Right renal cortex interstitium (tissue), 3 donors: Measurements from ENCODE around the gene DIAPH3. TPM values are rescaled to one million over a fixed set of nuclear protein-coding genes. Genes with fewer than 3 reads are reported as not detected.

ENCODE experiments used
- DNase-seq, 3 donors: peaks; one replicate each; pipeline ENCODE4 v3.0.0-alpha.2; 2013; ENCODE audit warnings: low read depth in 3 of 3, low spot score in 2 of 3
- polyA plus RNA-seq, 3 donors: library from polyadenylated mRNA; unstranded; fragments of 120-200 nt; gene quantifications; one replicate each; pipeline ENCODE4 v1.2.1, GENCODE V29; 2013; ENCODE audit not compliant: insufficient read length in 3 of 3

The DIAPH3 gene
- polyA plus RNA-seq, 3 donors: 12.8 to 14.5 (median 14.0) TPM

DNA sequence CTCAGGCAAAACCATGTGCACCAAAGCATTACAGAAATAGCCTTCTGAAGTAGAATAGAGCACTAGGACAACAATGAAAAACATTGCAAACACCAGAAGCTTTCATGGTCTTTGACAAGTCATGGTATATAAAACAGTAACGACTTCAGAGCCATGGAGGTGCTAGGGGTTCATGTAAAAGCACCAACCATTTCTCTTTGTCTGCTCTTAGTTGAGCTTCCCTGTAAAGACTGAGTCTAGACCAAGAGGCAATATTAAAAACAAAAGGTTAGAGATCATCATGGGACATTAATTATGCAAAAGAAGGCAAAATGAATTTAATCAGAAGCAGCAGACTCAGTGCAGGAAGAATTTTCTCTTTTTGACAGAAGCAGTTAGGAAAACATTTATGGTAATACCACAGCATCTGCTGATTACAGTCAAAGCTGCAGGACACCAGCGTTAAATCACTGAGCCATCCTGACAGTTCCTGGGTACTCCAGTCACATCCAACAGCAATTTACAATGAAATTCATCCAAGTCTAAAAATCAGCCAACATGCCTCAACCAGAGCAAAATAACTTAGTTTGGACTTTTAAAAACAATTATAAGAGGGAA, 476.8 kb downstream of the DIAPH3 start:
- DNase-seq: no peak

- no peak for DNase-seq
Measured at GRCh38 chr13:59684105-59684504, 479.6 kb downstream of the DIAPH3 start.

DNA sequence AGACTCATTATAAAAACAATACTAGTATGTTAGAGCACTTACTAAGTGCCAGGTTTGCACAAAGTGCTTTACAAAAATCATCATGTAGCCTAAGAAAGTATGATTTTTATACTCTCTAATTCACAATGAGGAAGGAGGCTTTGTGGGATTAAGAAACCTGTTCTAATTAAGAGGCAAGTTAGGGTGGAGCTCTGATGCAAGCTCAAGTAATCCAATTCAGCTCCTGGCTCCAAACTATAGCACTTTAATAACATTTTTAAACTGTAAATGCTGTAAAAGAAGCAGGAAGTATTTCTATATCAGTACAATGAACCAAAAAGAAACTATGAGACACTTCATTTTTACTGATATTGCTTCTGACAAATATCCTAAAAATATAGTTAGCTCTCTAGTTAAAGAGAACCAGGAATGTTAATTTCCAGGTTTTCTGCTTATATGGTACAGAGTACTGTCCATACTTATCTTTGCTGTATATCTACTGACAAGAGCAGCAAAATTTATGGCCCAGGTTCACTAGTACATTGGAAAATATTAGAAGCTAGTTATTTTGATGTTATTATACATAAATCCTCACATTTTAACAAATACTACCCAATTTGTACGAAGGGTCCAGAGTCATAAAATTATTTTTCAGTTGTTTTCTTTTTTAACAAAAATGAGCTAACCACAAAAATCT, 482.0 kb downstream of the DIAPH3 start:
- no peak for DNase-seq

- DNase-seq: no peak
Measured at GRCh38 chr13:59680429-59681024, 483.2 kb downstream of the DIAPH3 start.

DNA sequence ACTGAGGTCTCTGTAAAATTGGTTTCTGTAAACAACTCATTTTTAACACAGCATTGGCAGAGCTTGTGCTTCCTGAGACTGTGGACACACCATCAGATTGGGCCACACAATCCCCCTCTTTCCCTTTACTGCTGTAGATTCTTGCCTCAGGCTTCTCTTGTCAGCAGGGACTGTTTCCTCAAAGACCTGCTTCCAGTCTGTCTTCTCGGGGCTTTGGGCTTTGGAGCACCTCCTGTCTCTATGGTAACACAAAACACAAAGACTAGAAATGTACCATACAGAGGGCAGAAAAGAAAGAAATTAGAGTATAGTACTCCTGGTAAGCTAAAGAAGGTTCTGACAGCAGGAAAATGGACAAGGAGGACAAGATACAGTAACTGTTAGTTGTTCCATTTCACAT, 484.5 kb downstream of the DIAPH3 start:
- no peak for DNase-seq

DNA sequence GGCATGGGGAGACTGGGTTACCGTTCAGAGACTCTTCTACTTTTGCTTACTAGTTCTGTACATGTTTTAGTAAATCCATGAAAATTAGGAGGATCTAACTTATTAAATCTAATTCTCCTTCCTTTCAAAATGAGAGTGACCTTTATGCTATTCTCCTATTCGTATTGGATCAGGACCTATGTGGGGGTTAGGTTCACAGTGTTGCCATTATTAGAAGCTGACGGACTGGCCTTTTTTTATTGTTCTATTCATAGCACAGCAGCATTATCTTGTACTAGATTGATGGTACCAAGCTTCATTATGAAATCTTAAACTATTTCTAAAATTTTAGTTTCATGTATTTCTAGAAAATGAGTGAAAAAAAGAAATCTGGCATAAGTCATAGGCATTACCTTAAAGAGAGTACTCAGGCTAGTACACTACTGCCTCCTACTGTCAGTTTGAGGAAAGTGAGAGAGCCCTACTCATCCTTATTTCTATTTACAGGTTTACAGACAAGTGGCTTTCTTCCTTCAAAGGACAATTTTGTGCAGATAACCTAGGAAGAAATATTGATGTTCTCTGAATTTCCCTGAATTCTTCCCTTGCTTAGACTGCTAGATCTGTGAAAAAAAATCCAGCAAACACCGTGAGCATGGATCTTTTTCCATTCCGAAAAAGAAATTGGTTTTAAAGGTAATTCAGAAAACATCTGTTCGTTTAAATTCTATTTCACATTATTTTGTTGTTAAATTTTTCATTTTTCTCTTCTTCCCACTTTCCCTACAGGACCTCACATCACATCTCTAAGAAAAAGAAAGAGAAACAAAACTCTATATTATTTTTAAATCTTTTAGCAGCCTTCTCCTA, 485.5 kb downstream of the DIAPH3 start:
- DNase-seq: no peak

DNA sequence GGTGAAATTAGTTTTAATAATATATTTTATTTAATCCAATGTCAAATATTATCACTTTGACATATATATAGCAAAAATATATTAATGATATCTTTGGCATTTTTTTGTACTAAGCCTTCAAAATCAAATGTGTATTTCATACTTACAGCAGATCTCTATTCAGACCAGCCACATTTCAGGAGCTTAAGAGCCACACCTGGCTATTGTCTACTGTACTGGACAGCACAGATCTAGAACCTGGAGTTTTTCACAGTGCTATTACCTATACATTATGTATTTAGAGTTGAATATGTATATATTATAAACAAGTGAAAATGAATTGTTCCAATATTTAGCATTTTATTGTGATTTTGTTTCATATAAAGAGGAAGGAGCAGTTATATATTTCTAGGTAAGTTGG, 486.3 kb downstream of the DIAPH3 start:
- no peak for DNase-seq

DNA sequence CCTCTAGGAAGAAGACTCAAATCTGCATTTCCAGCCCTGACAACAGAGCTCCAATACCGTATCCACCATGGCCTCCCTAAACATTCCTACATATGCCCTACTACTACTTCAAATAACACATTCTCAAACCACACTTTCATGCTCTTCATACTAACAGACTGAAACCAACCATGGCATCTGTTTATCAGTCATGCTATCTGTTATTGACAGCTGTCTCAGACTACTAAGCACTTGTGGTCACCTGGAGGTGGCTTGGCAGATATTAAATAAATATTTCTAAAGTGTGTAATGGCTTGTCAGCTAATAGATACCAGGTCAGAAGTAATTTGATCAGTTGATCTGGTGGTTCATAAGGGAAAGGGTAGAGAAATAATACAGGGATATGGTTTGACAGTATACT, 489.1 kb downstream of the DIAPH3 start:
- no peak for DNase-seq

DNA sequence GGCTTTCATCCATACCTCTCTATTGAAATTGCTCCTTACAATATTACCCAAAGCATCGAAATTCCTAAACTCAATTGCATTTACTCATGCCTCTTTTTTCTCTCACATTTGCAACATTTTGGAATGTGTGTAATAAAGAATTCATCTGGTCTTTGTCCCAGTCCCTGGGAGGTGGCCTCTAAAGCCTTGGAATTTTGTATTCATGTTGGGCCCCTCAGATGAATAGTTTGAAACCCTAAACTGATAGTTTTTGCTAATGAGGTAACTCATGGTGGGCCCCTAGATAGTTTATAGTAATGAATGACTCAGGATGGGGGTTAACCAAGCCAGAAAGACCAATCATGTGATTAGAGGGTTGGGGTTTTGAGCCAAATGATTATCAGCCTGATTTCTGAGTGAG, 490.4 kb downstream of the DIAPH3 start:
- DNase-seq: no peak

DNA sequence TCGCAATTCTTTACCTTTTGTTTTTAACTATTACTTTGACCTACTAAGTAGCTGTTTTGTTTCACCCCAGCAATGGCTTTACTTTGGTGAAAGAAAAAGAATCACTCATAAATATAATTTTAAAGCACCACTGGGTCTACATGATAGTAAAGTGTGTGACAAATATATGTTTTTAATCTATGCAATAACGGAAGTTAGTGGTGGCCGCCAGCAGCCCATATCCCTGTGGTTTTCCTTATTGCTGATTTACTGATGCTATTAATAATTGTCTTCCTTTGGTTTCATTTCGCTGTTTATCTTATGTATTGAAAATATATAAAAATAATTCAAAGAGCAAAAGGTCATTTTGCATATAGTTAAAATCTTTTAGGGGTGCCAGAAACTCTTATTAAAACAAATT, 491.3 kb downstream of the DIAPH3 start:
- no peak for DNase-seq

DNA sequence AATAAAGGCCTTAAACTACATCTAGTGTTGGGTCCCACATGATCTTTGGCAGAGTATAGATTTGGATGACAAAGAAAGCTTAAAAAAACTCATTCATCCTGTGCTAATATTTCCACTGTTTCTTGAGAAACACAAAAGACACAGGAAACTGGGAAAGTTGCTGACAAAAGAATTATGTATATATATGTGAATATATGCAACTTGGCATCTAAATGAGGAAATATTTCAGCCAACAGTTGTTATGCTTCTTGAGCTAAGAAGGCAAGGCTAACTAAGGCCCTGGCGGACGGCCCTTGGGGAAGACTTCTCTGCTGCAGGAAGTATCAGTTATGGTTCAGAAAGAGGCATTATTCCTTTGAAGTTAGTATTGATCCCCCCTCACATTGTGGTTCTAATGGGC, 491.8 kb downstream of the DIAPH3 start:
- no peak for DNase-seq

GRCh38 chr13:59666504-59666903, 497.2 kb downstream of the DIAPH3 start:
- no peak for DNase-seq

DNA sequence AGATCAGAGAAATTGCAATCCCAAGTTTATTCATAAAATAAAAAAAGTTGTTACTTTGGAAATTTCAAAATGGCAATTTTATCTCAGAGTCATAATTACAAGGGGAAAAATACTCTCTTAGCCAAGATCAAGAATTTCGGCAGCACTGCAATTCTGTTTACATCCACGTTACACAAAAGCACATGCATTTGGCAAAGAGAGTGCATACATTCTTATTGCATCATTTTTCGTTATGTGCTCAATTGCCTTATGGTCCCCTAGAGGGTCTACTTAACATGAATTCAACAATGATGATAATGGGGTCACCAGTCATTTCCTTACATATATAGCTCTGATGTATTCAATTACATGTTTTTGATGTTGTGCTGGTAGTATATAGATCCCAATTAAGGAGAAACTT, 498.0 kb downstream of the DIAPH3 start:
- no peak for DNase-seq

DNA sequence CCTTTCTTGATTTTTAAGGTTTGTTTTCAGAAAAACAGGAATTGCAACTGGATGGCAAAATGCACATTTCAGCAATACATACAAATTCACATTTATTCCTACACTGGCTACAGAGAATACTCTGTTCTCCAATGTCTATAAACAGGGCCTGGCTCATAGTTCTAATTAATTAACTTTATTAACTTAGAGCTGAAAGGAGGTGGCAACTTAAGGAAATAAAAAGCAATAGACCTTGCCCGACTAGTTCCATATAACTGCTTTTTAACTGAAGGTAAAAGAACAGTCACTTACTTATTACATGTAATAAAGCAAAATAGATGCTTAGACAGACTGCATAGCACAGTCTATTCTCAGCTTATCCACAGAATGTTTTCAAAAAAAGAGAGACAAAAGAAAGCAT, 498.5 kb downstream of the DIAPH3 start:
- DNase-seq: no peak

DNA sequence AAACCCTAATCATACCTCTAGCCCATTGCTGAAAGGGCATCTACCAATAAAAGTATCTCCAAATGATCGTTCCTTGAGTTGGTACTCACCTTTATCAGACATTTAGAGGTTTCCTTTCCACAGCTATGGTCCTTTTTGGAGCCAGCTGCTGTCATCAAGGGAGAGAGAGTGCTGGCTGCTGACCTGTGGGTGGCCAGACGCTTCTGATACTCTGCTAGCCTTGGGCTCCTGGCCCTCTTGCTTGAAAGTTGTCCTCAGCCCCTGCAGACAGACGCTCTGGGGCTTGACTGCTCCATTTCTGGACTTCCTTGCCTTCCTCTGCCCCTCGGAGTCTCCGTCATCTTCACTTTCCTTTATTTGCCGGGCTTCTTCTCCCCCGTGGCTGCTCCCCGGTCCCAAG, 499.1 kb downstream of the DIAPH3 start:
- no peak for DNase-seq

DNA sequence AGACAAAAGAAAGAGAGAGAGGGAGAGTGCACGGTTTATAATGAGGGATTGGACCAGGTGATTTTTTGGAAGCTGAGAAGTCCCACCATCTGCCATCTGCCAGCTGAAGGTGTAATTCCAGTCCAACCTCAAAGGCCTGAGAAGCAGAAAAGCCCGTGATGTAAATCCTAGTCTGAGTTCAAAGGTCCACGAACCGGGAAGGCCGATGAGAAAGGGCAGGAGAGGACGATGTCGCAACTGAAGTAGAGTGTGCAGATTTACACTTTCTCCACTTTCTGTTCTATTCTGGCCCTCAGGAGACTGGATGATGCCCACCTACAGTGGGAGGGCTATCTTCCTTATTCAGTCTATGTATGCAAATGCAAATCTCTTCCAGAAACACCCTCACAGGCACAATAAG, 500.0 kb downstream of the DIAPH3 start:
- DNase-seq: no peak

- no peak for DNase-seq
Measured at GRCh38 chr13:59660582-59660981, 503.1 kb downstream of the DIAPH3 start.

DNA sequence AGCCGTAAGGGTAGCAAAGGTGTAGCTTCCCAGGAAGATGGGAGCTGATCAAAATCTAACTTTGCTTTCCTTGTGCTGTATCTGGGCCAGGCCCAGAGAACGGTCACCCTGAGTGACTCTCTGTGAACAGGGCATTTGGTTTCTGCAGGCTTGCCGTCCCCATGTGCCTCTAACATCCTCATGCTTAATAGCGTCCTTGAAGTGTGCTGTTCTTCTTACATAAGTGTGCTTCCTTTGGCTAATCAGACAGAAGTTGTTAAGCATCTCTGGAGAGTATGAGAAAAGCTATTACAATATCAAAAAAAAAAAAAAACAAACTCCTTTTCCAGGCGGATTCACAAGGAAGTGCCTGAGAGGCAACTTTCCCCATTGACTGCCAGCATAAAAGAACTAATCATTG, 503.7 kb downstream of the DIAPH3 start:
- DNase-seq: no peak

- DNase-seq: no peak
Measured at GRCh38 chr13:59658738-59659330, 504.9 kb downstream of the DIAPH3 start.

GRCh38 chr13:59658027-59658737, 505.5 kb downstream of the DIAPH3 start:
- no peak for DNase-seq
